CD4-positive, alpha-beta memory T cell (primary cell): ENCODE measurements around the gene KLHL34. TPM values are rescaled to one million over a fixed set of nuclear protein-coding genes. Genes with fewer than 3 reads are reported as not detected.

ENCODE experiments used
- CTCF ChIA-PET: fragments of 350-600 bp; sonication (Branson Sonifier 250); formaldehyde crosslinking; loops from one replicate; lab custom pipeline; 2021; ENCODE audit warnings: inconsistent platforms; ENCODE audit not compliant: partially characterized antibody; lab: Charles Lee
- POLR2A ChIA-PET: fragments of 350-600 bp; sonication (Branson Sonifier 250); formaldehyde crosslinking; loops from one replicate; lab custom pipeline; 2021; ENCODE audit not compliant: partially characterized antibody; lab: Charles Lee
- DNase-seq, 5 donors: peaks; one replicate each; pipeline versions ENCODE4 v3.0.0 to v3.0.0-alpha.2; 2020 to 2022; ENCODE audit warnings: mixed read lengths in 1 of 5
- H3K27ac ChIP-seq: one replicate; pipeline ENCODE4 v1.7.0; 2013; ENCODE audit warnings: low read depth, low read length
- H3K27me3 ChIP-seq: 2 replicates; pipeline ENCODE4 v1.7.0; 2013; ENCODE audit warnings: mild to moderate bottlenecking, low read length, moderate library complexity; ENCODE audit not compliant: insufficient read depth
- H3K36me3 ChIP-seq: 2 replicates; pipeline ENCODE4 v1.7.0; 2013; ENCODE audit warnings: mild to moderate bottlenecking, low read length, moderate library complexity; ENCODE audit not compliant: insufficient read depth
- H3K4me1 ChIP-seq: 2 replicates; pipeline ENCODE4 v1.7.0; 2013; ENCODE audit warnings: mild to moderate bottlenecking, low read length, moderate library complexity; ENCODE audit not compliant: insufficient read depth
- H3K4me3 ChIP-seq, 2 donors: one replicate each; pipeline ENCODE4 v1.7.0; 2013; ENCODE audit warnings: low read length in 2 of 2, mild to moderate bottlenecking in 1 of 2
- H3K9me3 ChIP-seq, 2 donors: one replicate each; pipeline ENCODE4 v1.7.0; 2013; ENCODE audit warnings: low read length in 2 of 2, control low read depth in 1 of 2; ENCODE audit not compliant: control insufficient read depth in 1 of 2
- H3K27ac Mint-ChIP-seq, 7 donors: one replicate each; pipeline ENCODE4 v1.8.0; 2020 to 2021; ENCODE audit warnings: mixed read lengths in 7 of 7, mild to moderate bottlenecking in 6 of 7, inconsistent platforms in 3 of 7, moderate library complexity in 3 of 7
- H3K27me3 Mint-ChIP-seq, 2 donors: one replicate each; pipeline ENCODE4 v1.8.0; 2020 to 2021; ENCODE audit warnings: mixed read lengths in 2 of 2
- H3K36me3 Mint-ChIP-seq, 2 donors: one replicate each; pipeline ENCODE4 v1.8.0; 2020 to 2021; ENCODE audit warnings: mixed read lengths in 2 of 2, inconsistent platforms in 1 of 2, mild to moderate bottlenecking in 1 of 2
- H3K4me1 Mint-ChIP-seq, 4 donors: one replicate each; pipeline ENCODE4 v1.8.0; 2020 to 2021; ENCODE audit warnings: mixed read lengths in 4 of 4, mild to moderate bottlenecking in 1 of 4
- H3K4me3 Mint-ChIP-seq, 8 donors: one replicate each; pipeline ENCODE4 v1.8.0; 2020 to 2021; ENCODE audit warnings: mixed read lengths in 8 of 8, mild to moderate bottlenecking in 7 of 8, moderate library complexity in 6 of 8, inconsistent platforms in 3 of 8
- H3K9me3 Mint-ChIP-seq, 8 donors: one replicate each; pipeline ENCODE4 v1.8.0; 2020 to 2021; ENCODE audit warnings: mixed read lengths in 8 of 8, mild to moderate bottlenecking in 5 of 8, inconsistent platforms in 3 of 8, moderate library complexity in 1 of 8
- intact Hi-C: fragments of 100-400 bp; cut with micrococcal nuclease; formaldehyde crosslinking; loops from one replicate; pipeline ENCODE4 v1.15.1; 2023
- polyA plus RNA-seq, 2 donors: library from polyadenylated mRNA; unstranded; fragments of 300-500 nt; fragmentation: Illumina TruSeq; gene quantifications; one replicate each; pipeline ENCODE4 v1.2.3, GENCODE V29; 2021
- total RNA-seq, 2 experiments: library from RNA; stranded (reverse); gene quantifications; one replicate each; pipeline ENCODE4 v1.2.3, GENCODE V29; 2021

The KLHL34 gene
- total and polyA plus RNA-seq, 4 experiments from 2014 or later: 0.64 to 2.6 (median 2.1) TPM

- ChIA-PET POLR2A (no interaction called here), CTCF (no interaction called here)
- peaks cover 0 to 4% (median 0%) of the 10 kb centered on the region in 8 donors for H3K9me3 Mint-ChIP-seq
- H3K36me3 Mint-ChIP-seq: no peaks in the 10 kb centered on the region
- Histone ChIP-seq H3K36me3 (no peaks in the 10 kb centered on the region), H3K27me3 (no peaks in the 10 kb centered on the region), H3K4me1 (no peaks in the 10 kb centered on the region), H3K27ac (no peak overlapping the region), H3K4me3 (no peak overlapping the region), H3K9me3 (no peaks in the 10 kb centered on the region)
- no peak overlapping the region for H3K27ac Mint-ChIP-seq
- no peak for DNase-seq
- H3K4me1 Mint-ChIP-seq: peaks cover 0 to 3% (median under 1%) of the 10 kb centered on the region in 4 donors
- H3K4me3 Mint-ChIP-seq: no peak overlapping the region
- intact Hi-C loops: no loop called here
- no peaks in the 10 kb centered on the region for H3K27me3 Mint-ChIP-seq
These were observed 33.4 kb upstream of the KLHL34 start for GRCh38 chrX:21691512-21692018.

- ChIA-PET CTCF (no interaction called here), POLR2A (no interaction called here)
- Mint-ChIP-seq H3K4me3 (no peak overlapping the region), H3K27ac (no peak overlapping the region), H3K4me1 (no peaks in the 10 kb centered on the region), H3K9me3 (peaks cover 0 to 1% (median 0%) of the 10 kb centered on the region in 8 donors), H3K27me3 (peaks cover 0 to 3% of the 10 kb centered on the region in 2 donors), H3K36me3 (no peaks in the 10 kb centered on the region)
- intact Hi-C loops: no loop called here
- Histone ChIP-seq H3K27me3 (no peaks in the 10 kb centered on the region), H3K36me3 (no peaks in the 10 kb centered on the region), H3K9me3 (no peaks in the 10 kb centered on the region), H3K27ac (no peak overlapping the region), H3K4me3 (no peak overlapping the region), H3K4me1 (no peaks in the 10 kb centered on the region)
- no peak for DNase-seq
These were observed 25.8 kb upstream of the KLHL34 start for GRCh38 chrX:21683941-21684340.

GRCh38 chrX:21678048-21678612 is 20.0 kb upstream of the KLHL34 start:
- intact Hi-C loops: no loop called here
- Histone ChIP-seq H3K4me1 (no peaks in the 10 kb centered on the region), H3K4me3 (no peak overlapping the region), H3K36me3 (no peaks in the 10 kb centered on the region), H3K9me3 (no peaks in the 10 kb centered on the region), H3K27ac (no peak overlapping the region), H3K27me3 (no peaks in the 10 kb centered on the region)
- Mint-ChIP-seq H3K4me1 (peaks cover 0 to 1% (median 0%) of the 10 kb centered on the region in 4 donors), H3K27me3 (peaks cover 0 to 1% of the 10 kb centered on the region in 2 donors), H3K9me3 (peaks cover 0 to 2% (median 0%) of the 10 kb centered on the region in 8 donors), H3K27ac (no peak overlapping the region), H3K36me3 (no peaks in the 10 kb centered on the region), H3K4me3 (no peak overlapping the region)
- no peak for DNase-seq
- ChIA-PET CTCF (no interaction called here), POLR2A (no interaction called here)

DNA sequence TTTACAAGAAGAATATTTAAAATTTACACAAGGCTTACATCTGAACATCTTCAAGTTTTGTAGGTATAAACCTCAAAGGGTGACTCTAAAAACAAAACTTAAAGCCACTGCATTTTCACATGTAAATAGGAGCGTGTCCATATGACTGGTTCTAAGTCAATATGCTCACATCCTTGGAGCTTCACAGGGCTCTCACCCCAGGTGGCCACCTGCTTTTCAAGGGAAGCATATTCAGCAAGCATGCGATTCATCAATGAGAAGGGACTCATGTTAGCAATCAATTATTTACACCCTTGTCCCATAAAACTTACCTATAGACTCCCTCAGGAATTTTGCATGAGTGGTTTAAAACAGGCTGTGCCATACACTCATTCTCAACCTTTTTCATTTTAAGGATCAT is 17.8 kb upstream of the KLHL34 start:
- Mint-ChIP-seq H3K27me3 (peaks cover 0 to 1% of the 10 kb centered on the region in 2 donors), H3K36me3 (no peaks in the 10 kb centered on the region), H3K9me3 (peaks cover 0 to 4% (median 0%) of the 10 kb centered on the region in 8 donors), H3K4me3 (no peak overlapping the region), H3K27ac (no peak overlapping the region), H3K4me1 (peaks cover 0 to 1% (median 0%) of the 10 kb centered on the region in 4 donors)
- Histone ChIP-seq H3K27ac (no peak overlapping the region), H3K27me3 (no peaks in the 10 kb centered on the region), H3K4me3 (no peak overlapping the region), H3K9me3 (no peaks in the 10 kb centered on the region), H3K4me1 (no peaks in the 10 kb centered on the region), H3K36me3 (no peaks in the 10 kb centered on the region)
- DNase-seq: no peak
- ChIA-PET POLR2A (no interaction called here), CTCF (no interaction called here)
- intact Hi-C loops: no loop called here

DNA sequence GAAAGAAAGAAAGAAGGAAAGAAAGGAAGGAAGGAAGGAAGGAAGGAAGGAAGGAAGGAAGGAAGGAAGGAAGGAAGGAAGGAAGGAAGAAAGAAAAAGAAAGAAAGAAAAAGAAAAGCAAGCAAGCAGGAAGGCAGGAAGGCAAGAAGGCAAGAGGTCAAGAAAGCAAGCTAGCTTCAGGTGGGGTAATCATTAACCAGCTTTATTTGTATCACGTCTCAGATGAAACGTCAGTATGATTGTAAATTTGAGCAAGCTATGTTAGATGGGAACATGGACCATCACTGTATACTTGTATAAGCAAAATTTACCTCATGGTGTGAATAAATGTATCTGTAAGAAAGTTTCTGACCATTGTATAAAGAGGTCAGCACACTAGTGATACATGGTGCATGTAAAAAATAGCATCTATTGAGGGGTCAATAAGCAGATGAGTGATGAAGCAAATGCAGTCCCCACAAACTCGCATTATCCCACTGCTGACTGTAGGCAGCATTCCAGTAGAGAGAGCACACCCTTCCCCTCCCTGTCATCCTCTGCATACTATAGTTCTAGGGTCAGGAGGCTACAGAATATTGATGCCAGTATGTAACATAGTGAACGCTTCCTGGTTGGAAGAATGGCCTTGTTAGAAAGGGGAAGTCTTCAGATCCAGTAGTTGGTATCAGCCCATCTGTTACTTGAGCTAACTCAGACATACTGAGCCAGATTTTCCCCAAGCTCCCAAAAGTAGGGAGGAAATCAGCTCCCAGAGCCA is 16.5 kb upstream of the KLHL34 start:
- no peaks in the 10 kb centered on the region for H3K36me3 Mint-ChIP-seq
- H3K4me1 ChIP-seq: no peaks in the 10 kb centered on the region
- peaks cover 0 to 1% of the 10 kb centered on the region in 2 donors for H3K27me3 Mint-ChIP-seq

DNA sequence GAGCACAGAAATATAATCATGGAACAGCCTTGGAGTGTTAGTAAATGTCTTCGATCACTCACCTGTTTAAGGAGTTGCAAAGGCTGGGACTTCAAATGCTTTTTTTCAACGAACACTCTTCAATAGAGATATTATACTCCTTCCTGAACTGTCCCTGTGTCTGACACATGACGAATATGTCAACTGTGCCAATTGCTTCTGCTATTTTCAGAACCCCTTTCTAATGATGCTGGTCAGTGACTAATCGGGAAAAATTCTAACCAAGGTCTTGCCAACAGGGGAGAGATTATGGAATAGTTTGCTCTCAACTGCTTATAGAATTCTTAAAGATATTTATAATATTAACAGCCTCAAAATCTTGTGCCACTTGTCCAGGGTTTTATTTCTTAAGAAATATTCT is 8.5 kb upstream of the KLHL34 start:
- ChIA-PET POLR2A (no interaction called here), CTCF (no interaction called here)

More for the DNA sequence above, 16.5 kb upstream of the KLHL34 start:
- H3K27ac Mint-ChIP-seq: no peak overlapping the region
- intact Hi-C loops: no loop called here
- H3K4me3 Mint-ChIP-seq: no peak overlapping the region
- peaks cover 0 to 4% (median 0%) of the 10 kb centered on the region in 8 donors for H3K9me3 Mint-ChIP-seq
- no peak overlapping the region for H3K27ac ChIP-seq
- ChIA-PET CTCF (no interaction called here), POLR2A (no interaction called here)
- no peaks in the 10 kb centered on the region for H3K9me3 ChIP-seq
- H3K4me1 Mint-ChIP-seq: peaks cover 0 to 1% (median 0%) of the 10 kb centered on the region in 4 donors
- no peaks in the 10 kb centered on the region for H3K36me3 ChIP-seq
- H3K4me3 ChIP-seq: no peak overlapping the region
- no peaks in the 10 kb centered on the region for H3K27me3 ChIP-seq
- no peak for DNase-seq

GRCh38 chrX:21666252-21666651 is 8.1 kb upstream of the KLHL34 start:
- Mint-ChIP-seq H3K4me1 (no peaks in the 10 kb centered on the region), H3K36me3 (no peaks in the 10 kb centered on the region), H3K9me3 (no peaks in the 10 kb centered on the region), H3K27me3 (peaks cover 0 to 8% of the 10 kb centered on the region in 2 donors), H3K4me3 (no peak overlapping the region), H3K27ac (no peak overlapping the region)
- no peaks in the 10 kb centered on the region for H3K27me3 ChIP-seq
- no peaks in the 10 kb centered on the region for H3K4me1 ChIP-seq
- ChIA-PET POLR2A (no interaction called here), CTCF (no interaction called here)
- intact Hi-C loops: no loop called here
- H3K4me3 ChIP-seq: no peak overlapping the region
- H3K27ac ChIP-seq: no peak overlapping the region
- H3K9me3 ChIP-seq: no peaks in the 10 kb centered on the region
- no peak for DNase-seq
- no peaks in the 10 kb centered on the region for H3K36me3 ChIP-seq

More for the DNA sequence above, 8.5 kb upstream of the KLHL34 start:
- Mint-ChIP-seq H3K36me3 (no peaks in the 10 kb centered on the region), H3K27ac (no peak overlapping the region), H3K4me3 (no peak overlapping the region), H3K4me1 (no peaks in the 10 kb centered on the region), H3K9me3 (no peaks in the 10 kb centered on the region), H3K27me3 (peaks cover 0 to 8% of the 10 kb centered on the region in 2 donors)
- Histone ChIP-seq H3K4me1 (no peaks in the 10 kb centered on the region), H3K9me3 (no peaks in the 10 kb centered on the region), H3K27ac (no peak overlapping the region), H3K27me3 (no peaks in the 10 kb centered on the region), H3K36me3 (no peaks in the 10 kb centered on the region), H3K4me3 (no peak overlapping the region)
- intact Hi-C loops: no loop called here
- DNase-seq: no peak
